COR-L47 (cell line): Measurements from ENCODE around the gene VPS11.
A peak's percentile ranks its signal among the peaks of the same experiment; 100 is the strongest.
"Not testable (repeated sequence)": the region's sequence is repeated elsewhere in the genome, so short reads cannot be mapped to it uniquely, and the experiment has no call there.

ENCODE experiments used
- DNase-seq: peaks from one replicate; lab custom pipeline; 2025; lab: John Stamatoyannopoulos, UW

The VPS11 gene

DNA sequence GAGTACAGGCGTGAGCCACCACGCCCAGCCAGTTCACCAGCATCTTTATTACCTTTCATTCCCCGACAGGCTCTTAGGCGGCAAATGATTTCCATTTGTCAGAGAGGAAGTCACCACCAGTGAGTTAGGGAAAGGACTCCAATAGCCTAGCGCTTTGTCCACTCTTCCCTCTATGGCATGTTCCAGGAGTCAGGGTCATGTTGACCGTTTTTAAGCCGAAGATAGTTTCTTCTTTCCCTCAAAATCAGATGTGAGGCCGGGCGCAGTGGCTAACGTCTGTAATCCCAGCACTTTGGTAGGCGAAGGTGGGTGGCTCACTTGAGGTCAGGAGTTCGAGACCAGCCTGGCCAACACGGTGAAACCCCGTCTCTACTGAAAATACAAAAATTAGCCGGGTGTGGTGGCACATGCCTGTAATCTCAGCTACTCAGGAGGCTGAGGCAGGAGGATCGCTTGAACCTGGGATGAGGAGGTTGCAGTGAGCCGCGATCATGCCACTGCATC lies 35.6 kb downstream of the VPS11 start:
- DNase-seq: not testable (repeated sequence)

DNA sequence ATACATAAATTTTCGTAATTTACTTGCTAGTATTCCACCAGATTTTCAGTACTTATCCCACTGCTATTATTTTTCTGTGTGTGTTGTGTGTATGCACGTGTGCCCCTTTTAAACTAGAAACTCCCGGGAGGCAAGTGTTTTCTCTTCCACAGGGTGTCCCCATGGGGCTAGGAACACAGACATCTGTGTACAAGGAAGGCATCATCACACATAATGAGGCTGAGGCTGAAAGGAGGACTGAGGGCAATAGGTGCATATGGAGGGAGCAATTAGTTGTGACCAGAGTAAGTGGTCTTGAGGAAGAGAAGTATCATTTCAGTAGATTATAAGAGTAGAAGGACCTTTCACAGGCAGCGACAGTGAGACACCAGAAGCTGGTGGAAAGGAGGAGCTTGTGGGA lies 36.2 kb downstream of the VPS11 start:
- no peak for DNase-seq

DNA sequence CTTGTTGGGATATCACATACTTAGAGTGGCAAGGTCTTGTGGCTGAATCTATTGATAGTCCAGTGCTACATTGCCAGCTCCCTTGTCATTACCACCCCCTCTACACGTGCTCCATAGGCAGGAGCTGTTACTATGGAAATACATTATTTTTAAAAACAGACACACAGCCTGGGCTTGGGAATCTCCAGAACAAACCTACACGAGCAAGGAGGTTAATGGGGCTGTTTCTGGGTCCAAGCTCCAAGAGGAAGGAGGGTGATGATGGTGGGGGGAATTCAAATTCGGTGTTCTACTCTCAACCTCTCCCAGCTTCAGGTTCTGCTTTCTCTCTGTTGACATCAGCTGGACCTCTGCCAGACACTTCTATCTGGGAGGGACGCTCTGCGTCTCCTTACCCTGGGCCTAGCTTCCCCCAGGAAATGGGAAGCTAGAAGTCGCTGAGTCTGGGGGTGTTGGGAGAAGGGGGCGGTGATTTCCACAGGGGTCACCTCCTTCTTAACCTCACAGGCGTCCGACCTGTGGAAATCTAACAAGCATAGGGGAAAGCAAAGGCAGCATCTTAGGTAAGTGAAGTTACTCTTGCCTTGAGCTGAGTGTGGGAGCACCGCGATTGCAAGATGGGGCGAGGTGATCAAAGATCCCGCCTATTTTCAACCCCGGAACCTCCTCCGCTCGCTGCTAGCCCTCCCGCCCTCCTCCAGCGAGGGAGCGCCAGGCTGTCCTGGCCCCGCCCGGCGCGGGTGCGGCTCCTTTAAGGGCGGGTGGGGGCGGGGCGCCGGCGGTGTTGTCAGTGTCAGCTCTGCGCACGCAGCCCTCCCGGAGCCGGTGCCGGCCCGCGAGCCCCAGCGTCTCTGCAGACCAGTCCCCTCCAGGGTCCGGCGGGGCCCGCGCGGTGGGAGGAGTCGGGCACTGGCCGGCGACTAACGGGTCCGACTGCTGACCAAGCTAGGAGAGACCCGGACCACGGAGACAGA lies 39.2 kb downstream of the VPS11 start, which contains the start of gene C2CD2L:
Gene C2CD2L (plus strand): TSS at position 781 of the 974 bp plus-strand sequence. CDS start 398 bp downstream, outside the sequence.
- DNase-seq: peak; percentile 93

DNA sequence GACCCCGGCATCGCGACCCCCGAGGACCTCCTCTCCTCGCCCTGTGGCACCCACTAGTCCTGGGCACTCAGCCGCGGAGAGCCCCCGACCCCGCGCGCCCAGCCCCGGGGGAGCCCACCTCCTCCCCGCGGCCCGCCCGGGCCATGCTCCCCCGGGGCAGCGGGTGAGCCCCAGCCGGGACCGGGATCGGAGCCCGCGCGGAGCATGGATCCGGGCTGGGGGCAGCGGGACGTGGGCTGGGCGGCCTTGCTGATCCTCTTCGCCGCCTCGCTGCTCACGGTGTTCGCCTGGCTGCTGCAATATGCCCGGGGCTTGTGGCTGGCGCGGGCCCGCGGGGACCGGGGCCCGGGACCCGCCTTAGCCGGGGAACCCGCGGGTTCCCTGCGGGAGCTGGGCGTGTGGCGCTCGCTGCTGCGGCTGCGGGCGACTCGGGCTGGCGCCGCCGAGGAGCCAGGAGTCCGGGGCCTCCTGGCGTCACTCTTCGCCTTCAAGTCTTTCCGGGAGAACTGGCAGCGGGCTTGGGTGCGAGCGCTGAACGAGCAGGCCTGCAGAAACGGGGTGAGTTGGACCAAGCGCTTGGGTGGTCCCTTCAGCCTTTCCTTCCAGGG lies 40.0 kb downstream of the VPS11 start:
- no peak for DNase-seq

DNA sequence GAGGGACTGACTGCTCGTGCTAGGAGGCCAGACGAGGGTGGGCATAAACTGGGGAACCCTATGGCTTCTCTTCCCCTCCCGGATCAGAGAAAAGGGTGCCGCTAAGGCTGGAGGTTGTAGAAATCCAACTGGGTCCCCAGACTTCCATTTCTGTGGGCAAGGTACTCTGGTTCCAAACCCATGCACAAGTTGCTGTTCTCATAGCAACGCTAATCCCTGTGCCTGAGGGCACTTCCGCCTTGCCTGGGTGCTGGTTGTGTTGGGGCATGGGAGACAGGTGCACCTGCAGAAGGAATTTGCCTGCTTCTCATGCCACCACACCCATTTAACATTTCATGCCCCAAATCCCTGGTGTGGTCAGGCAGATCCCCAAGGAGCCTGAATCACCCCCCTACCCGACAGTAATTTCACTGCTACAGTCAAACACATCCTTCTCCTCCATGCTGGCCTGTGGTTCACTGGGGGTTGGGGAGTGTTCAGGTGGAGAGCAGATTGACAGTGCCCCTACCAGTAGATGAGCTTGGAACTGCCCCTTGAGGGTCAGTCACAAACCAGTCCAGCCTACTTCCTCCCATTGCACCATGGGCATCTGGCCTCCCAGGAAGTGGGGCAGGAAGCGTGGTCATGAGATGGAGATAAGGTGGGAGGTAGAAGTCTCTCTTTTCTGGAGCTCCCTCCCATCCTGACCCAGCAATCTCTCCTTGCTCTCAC lies 40.7 kb downstream of the VPS11 start:
- peak; percentile 60 for DNase-seq

DNA sequence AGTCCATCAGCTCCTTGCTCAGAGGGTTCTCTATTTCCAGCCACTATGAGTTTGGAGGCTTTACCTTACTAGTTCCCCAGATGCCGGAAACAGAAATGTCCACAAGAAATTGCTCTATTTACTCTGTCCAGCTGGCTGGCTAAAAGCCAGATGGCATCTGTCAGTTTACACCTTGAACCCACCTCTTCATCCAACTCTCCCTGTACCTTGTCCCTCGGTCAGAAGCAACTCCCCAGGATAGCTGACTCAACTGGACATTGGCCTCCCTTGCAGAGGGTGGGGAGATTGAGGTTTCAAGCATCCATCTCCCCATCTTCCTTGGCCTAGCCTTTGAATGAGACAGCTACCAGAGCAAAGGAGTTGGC lies 41.2 kb downstream of the VPS11 start:
- no peak for DNase-seq

DNA sequence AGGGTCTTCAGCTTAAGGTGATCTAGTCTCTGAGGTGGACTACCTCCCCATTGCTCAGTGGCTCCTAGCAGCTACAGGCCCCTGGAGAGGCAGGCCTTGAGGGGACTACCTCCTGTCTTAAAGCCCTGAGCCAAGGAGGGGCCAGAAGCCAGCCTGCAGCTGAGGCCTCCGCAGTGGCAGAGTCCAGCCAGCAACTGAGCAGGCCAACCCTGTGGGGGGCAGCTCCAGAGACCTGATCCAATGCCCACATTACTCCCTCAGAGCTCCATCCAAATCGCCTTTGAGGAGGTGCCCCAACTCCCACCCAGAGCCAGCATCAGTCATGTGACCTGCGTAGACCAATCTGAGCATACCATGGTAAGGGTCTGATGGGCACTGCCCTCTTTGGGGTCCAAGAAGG lies 42.2 kb downstream of the VPS11 start:
- no peak for DNase-seq

DNA sequence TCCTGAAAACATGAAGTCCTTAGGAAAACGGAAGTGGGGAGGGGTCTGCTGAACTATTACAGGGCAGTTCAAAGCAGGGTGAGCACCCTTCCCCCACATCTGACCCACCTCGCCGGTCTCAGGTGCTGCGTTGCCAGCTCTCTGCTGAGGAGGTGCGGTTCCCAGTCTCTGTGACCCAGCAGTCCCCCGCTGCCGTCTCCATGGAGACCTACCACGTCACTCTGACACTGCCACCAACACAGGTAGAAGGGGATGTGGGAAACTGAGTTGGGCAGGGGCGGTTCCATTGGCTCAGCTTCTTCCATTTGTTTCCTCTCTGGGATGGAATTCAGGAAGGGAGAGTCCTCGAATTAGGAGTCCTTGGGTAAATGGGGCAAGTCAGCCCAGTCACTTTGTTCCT lies 42.8 kb downstream of the VPS11 start:
- no peak for DNase-seq

DNA sequence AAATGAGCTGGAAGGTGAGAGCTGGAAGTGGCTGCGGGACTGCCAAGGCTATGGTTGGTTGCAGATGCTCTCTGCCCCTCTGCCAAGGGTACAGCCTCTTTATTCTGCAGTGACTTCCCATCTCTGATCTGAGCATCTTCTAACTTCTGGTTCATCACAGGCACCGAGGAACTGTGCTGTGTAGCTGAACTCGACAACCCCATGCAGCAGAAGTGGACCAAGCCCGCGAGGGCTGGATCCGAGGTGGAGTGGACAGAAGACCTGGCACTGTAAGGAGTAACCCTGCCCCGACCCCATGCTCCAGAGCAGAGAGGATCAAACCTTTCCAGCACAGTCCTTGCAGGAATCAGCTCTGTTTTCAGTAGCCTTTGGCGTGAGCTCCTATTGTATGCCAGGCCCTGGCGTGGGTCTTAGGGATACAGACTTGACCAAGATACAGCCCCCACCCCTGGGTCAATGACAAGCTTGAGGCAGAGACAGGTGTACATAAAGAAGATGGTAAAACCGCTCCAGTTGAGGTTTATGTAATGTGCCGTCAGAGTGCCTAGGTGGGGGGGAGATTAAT lies 43.8 kb downstream of the VPS11 start:
- DNase-seq: no peak

DNA sequence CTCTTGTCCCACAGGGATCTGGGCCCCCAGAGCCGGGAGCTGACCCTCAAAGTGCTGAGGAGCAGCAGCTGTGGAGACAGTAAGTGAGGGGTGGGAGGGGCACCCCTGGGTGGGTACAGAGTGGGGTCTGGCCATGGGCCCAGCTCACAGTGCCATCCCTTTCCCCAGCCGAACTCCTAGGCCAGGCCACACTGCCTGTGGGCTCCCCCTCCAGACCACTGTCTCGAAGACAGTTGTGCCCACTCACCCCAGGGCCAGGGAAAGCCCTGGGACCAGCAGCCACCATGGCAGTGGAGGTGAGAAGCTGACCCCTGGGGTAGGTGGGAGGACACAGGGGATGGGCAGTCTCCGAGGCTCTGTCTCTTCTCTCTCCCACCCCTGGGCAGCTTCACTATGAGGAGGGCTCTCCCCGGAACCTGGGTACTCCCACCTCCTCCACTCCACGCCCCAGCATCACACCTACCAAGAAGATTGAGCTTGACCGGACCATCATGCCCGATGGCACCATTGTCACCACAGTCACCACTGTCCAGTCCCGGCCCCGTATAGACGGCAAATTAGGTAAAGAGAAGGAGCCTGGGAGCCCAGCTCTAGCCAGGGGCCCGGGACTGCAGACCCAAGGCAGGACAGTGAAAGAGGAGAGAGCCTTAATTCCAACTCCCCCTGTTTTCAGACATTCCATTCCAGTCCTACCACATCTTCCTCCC lies 44.8 kb downstream of the VPS11 start:
- no peak for DNase-seq

DNA sequence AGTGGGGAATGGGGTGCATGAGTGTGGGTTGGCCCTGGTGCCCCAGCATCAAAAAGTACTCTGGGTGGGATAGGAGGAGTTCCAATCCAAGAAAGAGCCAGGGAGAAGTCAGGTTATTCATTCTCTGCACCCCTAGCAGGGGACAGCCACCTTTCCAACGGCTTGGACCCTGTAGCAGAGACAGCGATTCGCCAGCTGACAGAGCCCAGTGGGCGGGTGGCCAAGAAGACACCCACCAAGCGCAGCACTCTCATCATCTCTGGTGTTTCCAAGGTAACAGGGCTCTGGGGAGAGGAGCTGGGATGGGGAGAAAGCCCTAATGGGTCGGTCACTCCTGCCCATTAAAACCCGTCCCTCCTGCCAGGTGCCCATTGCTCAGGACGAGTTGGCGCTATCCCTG lies 46.1 kb downstream of the VPS11 start:
- DNase-seq: no peak

DNA sequence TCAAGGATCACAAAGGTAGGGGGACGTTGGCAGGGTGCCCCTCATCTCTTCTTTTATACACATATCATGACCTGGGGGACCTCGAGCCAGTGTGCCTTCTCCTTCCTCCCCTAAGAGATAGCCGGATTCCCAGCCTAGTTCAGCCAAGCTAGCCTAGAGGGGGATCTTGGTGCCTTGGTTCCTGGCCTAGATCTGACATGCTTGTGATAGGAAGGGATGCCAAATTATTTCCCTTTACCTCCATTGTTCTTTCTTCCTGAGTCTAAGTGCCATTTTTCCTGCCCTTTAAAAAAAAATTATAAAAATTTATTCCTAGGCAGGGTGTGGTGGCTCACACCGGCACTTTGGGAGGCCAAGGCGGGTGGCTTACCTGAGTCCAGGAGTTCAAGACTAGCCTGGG lies 46.7 kb downstream of the VPS11 start:
- DNase-seq: no peak

DNA sequence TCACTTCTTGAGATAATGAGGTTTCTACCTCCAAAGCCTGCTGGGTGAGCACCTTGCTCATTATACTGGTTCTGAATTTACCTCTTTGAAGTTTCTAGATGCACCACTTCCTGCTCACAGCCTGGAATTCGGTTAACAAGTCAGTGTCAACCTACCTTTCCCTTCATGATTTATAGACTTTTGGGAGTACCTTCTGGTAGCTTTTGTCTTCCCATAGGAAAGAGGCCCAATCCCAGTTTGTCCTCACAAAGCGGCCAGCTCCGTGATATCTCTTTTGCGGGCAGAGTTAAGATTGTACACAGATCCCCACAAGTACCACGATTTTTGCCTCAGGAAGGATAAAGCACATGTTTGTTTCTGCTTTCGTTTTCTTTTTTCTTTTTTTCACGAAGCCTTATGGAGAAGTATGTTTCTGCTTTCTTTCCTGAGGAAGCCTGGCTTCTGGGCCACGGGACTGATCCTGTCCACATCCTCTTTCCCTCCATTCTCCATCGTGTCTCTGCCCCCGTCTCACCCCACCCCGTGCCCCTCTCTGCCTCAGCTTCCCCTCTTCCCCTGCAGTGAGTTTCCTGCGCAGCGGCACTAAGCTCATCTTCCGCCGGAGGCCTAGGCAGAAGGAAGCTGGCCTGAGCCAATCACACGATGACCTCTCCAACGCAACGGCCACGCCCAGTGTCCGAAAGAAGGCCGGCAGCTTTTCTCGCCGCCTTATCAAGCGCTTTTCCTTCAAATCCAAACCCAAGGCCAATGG lies 48.0 kb downstream of the VPS11 start:
- DNase-seq: no peak

DNA sequence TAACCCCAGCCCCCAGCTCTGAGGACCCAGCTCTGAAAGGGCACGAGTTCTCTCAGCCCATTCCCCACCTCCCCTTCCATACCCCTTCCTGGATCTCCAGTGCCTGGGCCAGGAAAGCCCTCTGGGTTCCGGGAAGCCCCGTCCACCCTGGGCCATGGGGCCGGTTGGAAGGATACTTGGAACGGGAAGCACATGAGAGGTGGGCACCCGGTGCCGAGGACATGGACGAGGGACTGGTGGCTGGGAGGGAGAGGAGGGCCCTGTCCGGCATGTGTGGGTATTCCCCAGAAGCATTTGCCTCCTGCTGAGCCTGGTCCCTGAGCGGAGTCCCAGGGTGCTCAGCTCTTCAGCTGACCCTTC lies 48.6 kb downstream of the VPS11 start:
- DNase-seq: no peak

DNA sequence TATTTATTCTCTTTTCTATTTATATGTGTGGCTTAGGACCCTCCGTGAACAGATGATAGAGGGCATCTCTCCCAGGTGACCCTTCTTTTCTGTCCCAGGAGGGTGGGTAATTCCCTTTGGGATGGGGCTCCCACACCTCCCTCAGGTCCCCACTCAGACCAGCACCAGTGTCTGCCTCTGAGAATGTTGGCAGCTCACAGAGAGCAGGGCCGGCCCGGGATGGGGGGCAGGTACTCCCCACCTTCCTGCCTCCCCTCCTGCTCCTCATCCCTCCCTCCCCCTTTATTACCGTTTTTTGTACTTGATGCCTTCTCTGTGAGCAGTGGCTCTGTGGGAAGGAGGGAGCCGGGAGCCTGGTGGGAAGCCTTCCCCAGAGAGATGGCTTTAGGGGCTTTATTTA lies 49.0 kb downstream of the VPS11 start:
- DNase-seq: no peak

DNA sequence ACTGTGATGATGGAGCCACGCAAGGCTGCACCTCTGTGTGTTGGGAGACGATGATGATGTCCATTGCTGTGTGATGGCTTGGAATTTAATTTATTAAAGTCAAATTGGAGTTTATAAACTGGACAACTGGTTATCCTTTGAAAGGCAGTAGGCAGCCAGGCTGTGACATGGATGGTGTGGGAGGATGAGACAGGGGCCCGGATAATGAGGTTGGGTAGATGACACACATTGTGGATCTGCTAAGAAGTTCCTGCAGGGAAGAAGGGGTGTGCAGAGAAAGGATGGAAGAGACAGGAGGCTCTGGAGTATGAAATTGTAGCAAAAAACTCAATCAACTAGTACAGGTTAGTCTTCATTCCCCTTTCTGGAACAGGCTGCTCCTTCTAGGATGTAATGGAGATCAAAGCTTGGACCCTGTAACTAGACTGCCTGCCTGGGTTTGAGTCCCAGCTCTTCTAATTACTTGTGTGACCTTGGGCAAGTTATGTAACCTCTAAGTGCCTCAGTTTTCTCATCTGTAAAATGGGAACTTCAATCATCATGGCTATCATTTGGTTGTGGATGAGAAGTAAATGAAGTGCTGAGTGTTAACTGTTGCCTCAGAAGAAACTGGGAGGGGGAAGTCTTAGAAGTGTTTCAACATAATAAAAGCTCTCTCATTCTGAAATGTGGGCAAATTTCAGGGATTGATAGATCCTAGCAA lies 49.5 kb downstream of the VPS11 start:
- DNase-seq: no peak

DNA sequence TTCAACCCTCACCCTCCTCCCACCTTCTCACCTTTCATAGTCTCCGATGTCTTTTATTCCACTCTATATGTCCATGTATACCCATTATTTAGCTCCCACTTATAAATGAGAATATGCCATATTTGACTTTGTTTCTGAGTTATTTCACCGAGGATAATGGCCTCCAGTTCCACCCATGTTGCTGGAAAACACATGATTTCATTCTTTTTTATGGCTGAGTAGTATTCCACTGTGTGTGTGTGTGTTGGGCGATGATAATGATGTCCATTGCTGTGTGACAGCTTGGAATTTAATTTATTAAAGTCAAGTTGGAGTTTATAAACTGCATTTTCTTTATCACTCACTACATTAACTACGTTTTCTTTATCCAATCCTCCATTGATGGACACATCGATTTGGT lies 50.6 kb downstream of the VPS11 start:
- no peak for DNase-seq

DNA sequence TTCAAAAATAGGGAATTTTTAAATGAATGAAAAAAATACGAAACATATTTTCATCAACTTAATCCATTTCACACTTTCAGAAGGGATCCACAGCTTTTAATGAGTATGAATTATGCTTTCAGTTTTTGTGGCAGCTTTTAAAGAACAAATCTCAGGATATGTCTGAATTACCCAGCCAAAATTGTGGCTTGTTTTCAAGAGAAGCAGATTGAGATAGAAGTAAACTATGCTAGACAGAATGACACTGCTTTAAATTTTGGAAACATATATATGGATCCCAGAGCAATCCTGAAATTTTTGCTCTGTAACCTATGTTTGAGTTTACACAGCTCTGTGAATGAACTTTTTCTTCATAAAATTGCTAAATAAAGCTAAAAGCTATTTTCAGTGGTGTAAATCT lies 51.3 kb downstream of the VPS11 start:
- DNase-seq: no peak

DNA sequence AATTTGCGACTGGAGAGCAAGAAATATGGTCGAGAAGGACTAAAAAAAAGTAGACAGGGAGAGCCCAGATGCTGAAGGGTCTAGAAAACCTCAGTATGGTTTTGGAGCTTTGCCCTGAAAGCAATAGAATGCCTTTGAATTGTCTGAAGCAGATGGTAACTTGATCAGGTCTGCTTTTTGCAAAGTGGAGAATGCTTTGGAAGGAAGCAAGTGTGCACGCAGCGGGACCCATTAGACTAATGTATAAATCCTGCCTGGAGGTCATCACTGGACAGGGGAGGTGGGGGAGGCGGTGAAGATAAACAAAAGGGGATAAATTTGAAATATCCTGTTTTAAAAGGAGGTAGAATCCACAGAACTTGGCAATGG lies 53.0 kb downstream of the VPS11 start:
- DNase-seq: peak; percentile 55
